Measurements from ENCODE around the gene AP5Z1. TPM values are rescaled to one million over a fixed set of nuclear protein-coding genes. Genes with fewer than 3 reads are reported as not detected.

Gene AP5Z1
- total RNA-seq, 1 donor from 2014 or later: 59.7 TPM

DNA sequence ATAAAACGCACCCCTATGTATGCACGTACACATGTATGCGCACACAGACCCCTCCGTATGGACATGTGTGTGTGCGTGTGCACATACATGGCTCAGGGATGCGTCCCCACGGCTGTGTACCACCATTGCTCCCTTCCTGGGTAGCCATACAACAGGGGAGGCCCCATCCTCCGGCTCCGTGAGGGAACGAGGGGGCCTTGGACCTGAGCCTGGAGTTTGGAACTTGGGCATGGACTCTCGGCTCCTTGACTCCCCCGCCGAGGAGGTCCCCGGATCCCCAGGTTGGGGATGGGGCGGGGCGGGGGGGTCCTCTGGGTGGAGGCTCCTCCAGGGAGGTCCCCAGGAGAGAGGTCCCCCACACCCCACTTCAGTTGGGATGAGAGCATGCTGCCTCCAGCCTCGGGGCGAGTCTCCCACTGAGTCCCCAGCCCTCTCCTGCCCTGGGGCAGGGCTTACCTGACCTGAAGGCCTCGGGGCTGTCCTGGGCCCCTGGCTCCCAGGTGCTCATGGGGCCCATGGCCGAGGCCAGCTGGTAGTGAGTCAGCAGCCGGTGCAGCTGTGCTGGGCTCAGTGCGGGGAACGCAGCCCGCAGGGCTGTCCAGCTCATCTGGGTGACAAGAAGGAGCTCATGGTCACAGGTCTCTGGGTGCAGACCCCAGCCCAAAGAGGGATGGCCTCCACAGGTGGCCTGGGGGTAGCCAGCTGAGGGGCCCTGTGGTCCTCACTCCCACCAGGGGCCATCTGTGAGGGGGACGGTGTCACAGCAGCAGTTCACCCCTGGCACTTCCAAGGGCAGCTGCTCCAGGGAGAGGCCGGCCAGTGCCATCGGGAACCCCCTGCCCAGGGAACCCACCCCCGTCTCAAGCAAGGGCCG, 29.9 kb downstream of the AP5Z1 start:
- H3K4me3 Mint-ChIP-seq (ENCODE audit: unreplicated experiment): no peak overlapping the region
- no peaks in the 10 kb centered on the region for H3K9me3 Mint-ChIP-seq (ENCODE audit: low read depth)
- no peaks in the 10 kb centered on the region for H3K36me3 Mint-ChIP-seq (ENCODE audit: low read depth)
- H3K4me1 Mint-ChIP-seq (ENCODE audit: low read depth): no peaks in the 10 kb centered on the region
- DNase-seq (ENCODE audit: low spot score): peak; percentile 90
- H3K27me3 Mint-ChIP-seq (ENCODE audit: low read depth): peaks cover 13% of the 10 kb centered on the region
- TF ChIP-seq, protein P1, sequence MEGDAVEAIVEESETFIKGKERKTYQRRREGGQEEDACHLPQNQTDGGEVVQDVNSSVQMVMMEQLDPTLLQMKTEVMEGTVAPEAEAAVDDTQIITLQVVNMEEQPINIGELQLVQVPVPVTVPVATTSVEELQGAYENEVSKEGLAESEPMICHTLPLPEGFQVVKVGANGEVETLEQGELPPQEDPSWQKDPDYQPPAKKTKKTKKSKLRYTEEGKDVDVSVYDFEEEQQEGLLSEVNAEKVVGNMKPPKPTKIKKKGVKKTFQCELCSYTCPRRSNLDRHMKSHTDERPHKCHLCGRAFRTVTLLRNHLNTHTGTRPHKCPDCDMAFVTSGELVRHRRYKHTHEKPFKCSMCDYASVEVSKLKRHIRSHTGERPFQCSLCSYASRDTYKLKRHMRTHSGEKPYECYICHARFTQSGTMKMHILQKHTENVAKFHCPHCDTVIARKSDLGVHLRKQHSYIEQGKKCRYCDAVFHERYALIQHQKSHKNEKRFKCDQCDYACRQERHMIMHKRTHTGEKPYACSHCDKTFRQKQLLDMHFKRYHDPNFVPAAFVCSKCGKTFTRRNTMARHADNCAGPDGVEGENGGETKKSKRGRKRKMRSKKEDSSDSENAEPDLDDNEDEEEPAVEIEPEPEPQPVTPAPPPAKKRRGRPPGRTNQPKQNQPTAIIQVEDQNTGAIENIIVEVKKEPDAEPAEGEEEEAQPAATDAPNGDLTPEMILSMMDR (IDR thresholded peaks at IDR 0.05): no peak
- H3K27ac Mint-ChIP-seq (ENCODE audit: unreplicated experiment): no peak overlapping the region

DNA sequence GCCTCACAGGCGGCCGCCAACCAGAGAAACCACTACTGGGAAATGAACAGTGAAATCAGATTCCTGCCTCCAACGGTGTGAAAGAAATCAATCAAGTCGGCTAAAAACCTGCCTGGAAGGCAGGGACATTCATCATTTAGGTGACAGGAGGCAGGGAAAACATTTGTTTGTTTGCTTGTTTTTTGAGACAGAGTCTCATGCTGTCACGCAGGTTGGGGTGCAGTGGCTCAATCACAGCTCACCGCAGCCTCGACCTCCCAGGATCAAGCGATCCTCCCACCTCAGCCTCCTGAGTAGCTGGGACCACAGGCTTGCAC, 30.5 kb downstream of the AP5Z1 start:
- Mint-ChIP-seq H3K9me3 (ENCODE audit: low read depth) (no peaks in the 10 kb centered on the region), H3K36me3 (ENCODE audit: low read depth) (no peaks in the 10 kb centered on the region), H3K27me3 (ENCODE audit: low read depth) (peaks cover 13% of the 10 kb centered on the region), H3K4me1 (ENCODE audit: low read depth) (no peaks in the 10 kb centered on the region), H3K4me3 (ENCODE audit: unreplicated experiment) (no peak overlapping the region), H3K27ac (ENCODE audit: unreplicated experiment) (no peak overlapping the region)
- DNase-seq (ENCODE audit: low spot score): no peak
- TF ChIP-seq, protein P1 (IDR thresholded peaks at IDR 0.05): no peak

DNA sequence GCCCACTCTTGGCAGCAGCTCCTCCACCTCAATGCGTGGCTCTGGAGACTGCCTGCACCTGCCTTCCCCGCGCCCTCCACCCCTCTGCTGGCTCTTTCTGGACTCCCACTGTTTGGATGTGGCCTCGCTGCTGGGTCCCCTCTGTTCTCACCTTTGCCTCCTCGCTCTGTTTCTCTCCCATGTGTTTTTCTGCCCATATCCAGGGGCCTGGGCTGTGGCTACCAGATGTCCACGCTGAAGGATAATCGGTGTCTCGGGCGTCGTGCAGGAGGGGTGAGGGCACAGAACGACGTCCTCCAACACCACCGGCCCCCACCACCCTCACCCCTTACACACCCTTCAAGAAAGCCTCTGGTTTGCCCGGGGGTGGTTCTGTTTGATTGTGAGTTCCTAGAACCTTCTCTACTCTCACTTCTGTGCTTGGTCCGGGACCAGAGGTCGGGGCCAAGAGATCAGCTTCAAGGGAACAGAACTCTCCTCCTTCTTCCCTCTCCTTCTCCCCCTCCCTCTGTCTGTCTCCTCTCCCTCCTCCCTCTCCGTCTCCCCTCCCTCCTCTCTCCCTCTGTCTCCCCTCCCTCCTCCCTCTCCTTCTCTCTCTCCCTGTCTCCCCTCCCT, 31.7 kb downstream of the AP5Z1 start:
- Mint-ChIP-seq H3K36me3 (ENCODE audit: low read depth) (no peaks in the 10 kb centered on the region), H3K4me1 (ENCODE audit: low read depth) (no peaks in the 10 kb centered on the region), H3K9me3 (ENCODE audit: low read depth) (no peaks in the 10 kb centered on the region), H3K27me3 (ENCODE audit: low read depth) (peaks cover 13% of the 10 kb centered on the region), H3K4me3 (ENCODE audit: unreplicated experiment) (no peak overlapping the region), H3K27ac (ENCODE audit: unreplicated experiment) (no peak overlapping the region)
- DNase-seq (ENCODE audit: low spot score): no peak
- TF ChIP-seq, protein P1 (IDR thresholded peaks at IDR 0.05): no peak

DNA sequence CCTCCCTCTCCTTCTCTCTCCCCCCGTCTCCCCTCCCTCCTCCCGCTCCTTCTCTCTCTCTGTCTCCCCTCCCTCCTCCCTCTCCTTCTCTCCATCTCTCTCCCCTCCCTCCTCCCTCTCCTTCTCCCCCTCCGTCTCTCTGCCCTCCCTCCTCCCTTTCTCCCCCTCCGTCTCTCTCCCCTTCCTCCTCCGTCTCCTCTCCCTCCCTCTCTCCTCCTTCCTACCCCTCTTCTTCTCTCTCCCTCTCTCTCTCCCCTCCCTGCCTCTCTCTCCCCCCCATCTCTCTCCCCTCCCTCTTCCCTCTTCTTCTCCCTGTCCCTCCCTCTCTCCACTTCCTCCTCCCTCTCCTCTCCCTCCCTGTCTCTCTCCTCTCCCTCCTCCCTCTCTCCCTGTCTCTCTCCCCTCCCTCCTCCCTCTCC, 32.2 kb downstream of the AP5Z1 start:
- H3K4me3 Mint-ChIP-seq (ENCODE audit: unreplicated experiment): no peak overlapping the region
- no peak for DNase-seq (ENCODE audit: low spot score)
- H3K27me3 Mint-ChIP-seq (ENCODE audit: low read depth): peaks cover 13% of the 10 kb centered on the region
- H3K9me3 Mint-ChIP-seq (ENCODE audit: low read depth): peaks cover under 1% of the 10 kb centered on the region
- peaks cover under 1% of the 10 kb centered on the region for H3K36me3 Mint-ChIP-seq (ENCODE audit: low read depth)
- TF ChIP-seq, protein P1 (IDR thresholded peaks at IDR 0.05): no peak
- no peaks in the 10 kb centered on the region for H3K4me1 Mint-ChIP-seq (ENCODE audit: low read depth)
- no peak overlapping the region for H3K27ac Mint-ChIP-seq (ENCODE audit: unreplicated experiment)

DNA sequence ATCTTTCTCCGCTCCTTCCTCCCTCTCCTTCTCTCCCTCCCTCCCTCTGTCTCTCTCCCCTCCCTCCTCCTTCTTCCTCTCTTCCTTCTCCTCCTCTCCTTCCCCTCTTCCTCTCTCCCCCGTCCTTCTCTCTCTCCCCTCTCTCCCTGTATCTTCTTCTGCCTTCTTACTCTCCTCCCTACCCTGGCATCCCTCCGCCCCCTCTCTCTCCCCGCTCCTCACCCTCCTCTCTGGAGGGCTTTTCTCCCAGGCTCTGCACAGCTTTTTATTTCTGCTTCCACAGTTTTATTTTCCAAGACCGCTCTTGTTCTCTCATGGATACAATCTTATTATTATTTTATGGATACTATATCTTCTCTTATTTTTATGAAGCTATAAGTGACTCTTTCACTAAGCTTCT, 32.6 kb downstream of the AP5Z1 start:
- peaks cover 13% of the 10 kb centered on the region for H3K27me3 Mint-ChIP-seq (ENCODE audit: low read depth)
- H3K27ac Mint-ChIP-seq (ENCODE audit: unreplicated experiment): no peak overlapping the region
- no peak for DNase-seq (ENCODE audit: low spot score)
- peaks cover 5% of the 10 kb centered on the region for H3K9me3 Mint-ChIP-seq (ENCODE audit: low read depth)
- H3K36me3 Mint-ChIP-seq (ENCODE audit: low read depth): peaks cover 4% of the 10 kb centered on the region
- H3K4me3 Mint-ChIP-seq (ENCODE audit: unreplicated experiment): no peak overlapping the region
- TF ChIP-seq, protein P1 (IDR thresholded peaks at IDR 0.05): no peak
- H3K4me1 Mint-ChIP-seq (ENCODE audit: low read depth): no peaks in the 10 kb centered on the region
